Choroid plexus epithelial cell (primary cell): ENCODE data around the gene CSNK1G2.

ENCODE experiments used
- DNase-seq: peaks from one replicate; pipeline ENCODE4 v3.0.0-alpha.2; 2010; ENCODE audit warnings: low read depth
- H3K4me3 ChIP-seq: 2 replicates; pipeline ENCODE4 v1.5.1; 2011; ENCODE audit warnings: low read depth, mild to moderate bottlenecking, control low read depth, low read length, moderate library complexity
- CTCF ChIP-seq: conservative IDR thresholded peaks from 2 replicates; pipeline ENCODE4 v1.5.1; 2011; ENCODE audit warnings: low read depth, mild to moderate bottlenecking, control low read depth, inconsistent platforms, low read length, moderate library complexity

Gene CSNK1G2

GRCh38 chr19:1924320-1924961 is 16.5 kb upstream of the CSNK1G2 start:
- DNase-seq = no peak
- TF ChIP-seq CTCF = no peak
- H3K4me3 ChIP-seq = no peak overlapping the region

GRCh38 chr19:1925544-1925943 is 15.4 kb upstream of the CSNK1G2 start:
- TF ChIP-seq CTCF = no peak
- DNase-seq = no peak
- H3K4me3 ChIP-seq = no peak overlapping the region

- TF ChIP-seq CTCF = peak; percentile 86
- DNase-seq = peak; percentile 72
- H3K4me3 ChIP-seq = peak overlapping the region; percentile 45
Observed at GRCh38 chr19:1929021-1929742, 11.8 kb upstream of the CSNK1G2 start.

GRCh38 chr19:1931445-1931844 is 9.5 kb upstream of the CSNK1G2 start:
- DNase-seq = no peak
- H3K4me3 ChIP-seq = no peak overlapping the region
- TF ChIP-seq CTCF = no peak

GRCh38 chr19:1932395-1932794 is 8.6 kb upstream of the CSNK1G2 start:
- no peak for DNase-seq
- TF ChIP-seq CTCF = no peak
- H3K4me3 ChIP-seq = no peak overlapping the region

- H3K4me3 ChIP-seq = no peak overlapping the region
- no peak for TF ChIP-seq CTCF
- no peak for DNase-seq
Observed at GRCh38 chr19:1933244-1933643, 7.7 kb upstream of the CSNK1G2 start.

GRCh38 chr19:1933942-1934341 is 7.0 kb upstream of the CSNK1G2 start:
- DNase-seq = no peak
- no peak for TF ChIP-seq CTCF
- no peak overlapping the region for H3K4me3 ChIP-seq
